ENCODE measurements around the gene GLT1D1. TPM values are rescaled to one million over a fixed set of nuclear protein-coding genes. Genes with fewer than 3 reads are reported as not detected.

GLT1D1 gene
- total and polyA plus RNA-seq, 2 donors (not counting 3 experiments of a cell fraction or from before 2014, with no cell fraction given), result not detected

DNA sequence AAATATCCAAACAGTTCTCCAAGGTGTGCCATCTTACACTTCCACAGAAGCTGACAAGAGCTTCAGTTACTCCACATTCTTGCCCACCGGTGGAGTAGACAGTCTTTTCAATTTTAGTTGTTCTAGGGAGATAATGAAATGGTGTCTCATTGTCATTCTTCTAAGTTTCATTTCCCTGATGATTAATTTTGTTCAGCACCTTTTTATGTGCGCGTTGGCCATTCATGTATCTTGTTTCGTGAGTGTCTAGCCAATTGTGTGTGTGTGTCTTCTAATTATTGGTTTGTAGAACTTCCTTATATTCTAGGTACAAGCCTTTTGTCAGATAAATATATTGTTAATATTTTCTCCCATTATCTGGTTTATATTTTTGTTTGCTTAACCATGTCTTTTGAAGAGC lies 63.1 kb downstream of the GLT1D1 start:
- FAIRE-seq (no peak), DNase-seq (ENCODE audit: low read depth, low spot score) (no peak)
- no peaks in the 10 kb centered on the region for H3K79me2 ChIP-seq (ENCODE audit: control insufficient read depth, insufficient read depth, low read length)
- H3K27me3 ChIP-seq (ENCODE audit: control insufficient read depth in 2 of 2, insufficient read depth in 2 of 2, low read length in 2 of 2), result no peaks in the 10 kb centered on the region
- H3K4me2 ChIP-seq (ENCODE audit: insufficient read depth, low read length), result no peak overlapping the region
- dilution Hi-C loops (cut with MboI; ENCODE audit: extremely low pct_ligation_motif_present, low sequenced_read_pairs) (no loop called here), intact Hi-C loops (cut with micrococcal nuclease) (no loop called here)
- H4K20me1 ChIP-seq (replicated peaks; ENCODE audit: control insufficient read depth, extremely low read depth, insufficient read depth, low read length), result no peaks in the 10 kb centered on the region
- no peak overlapping the region for H3K9ac ChIP-seq (replicated peaks; ENCODE audit: extremely low read depth, insufficient read depth, low read length)
- TF ChIP-seq FOS (IDR thresholded peaks at IDR 0.05; ENCODE audit: borderline replicate concordance, insufficient read depth, low read length), result no peak
- TF ChIP-seq MYC (IDR thresholded peaks at IDR 0.05; ENCODE audit: low read depth, low read length), result no peak
- TF ChIP-seq, protein P1, sequence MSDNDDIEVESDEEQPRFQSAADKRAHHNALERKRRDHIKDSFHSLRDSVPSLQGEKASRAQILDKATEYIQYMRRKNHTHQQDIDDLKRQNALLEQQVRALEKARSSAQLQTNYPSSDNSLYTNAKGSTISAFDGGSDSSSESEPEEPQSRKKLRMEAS (IDR thresholded peaks at IDR 0.05; ENCODE audit: insufficient read depth, insufficient read length), result no peak
- TF ChIP-seq POLR2AphosphoS5 (IDR thresholded peaks at IDR 0.05; ENCODE audit: insufficient read depth, low read depth, low read length), result no peak
- TF ChIP-seq POLR2A (IDR thresholded peaks at IDR 0.05; ENCODE audit: low read depth, low read length), result no peak
- TF ChIP-seq EZH2 (IDR thresholded peaks at IDR 0.05; ENCODE audit: borderline replicate concordance, low read depth, low read length, severe bottlenecking), result no peak
- no peak for TF ChIP-seq GATA2 (IDR thresholded peaks at IDR 0.05; ENCODE audit: insufficient read depth, insufficient read length, low read depth, low read length)
- TF ChIP-seq JUN (IDR thresholded peaks at IDR 0.05; ENCODE audit: borderline replicate concordance, insufficient read depth, insufficient read length, low read depth), result no peak
- CTCF ChIA-PET, result no interaction called here
- H3K9me3 ChIP-seq (replicated peaks; ENCODE audit: control insufficient read depth, insufficient read depth, low read length), result peaks cover 5% of the 10 kb centered on the region
- no peak overlapping the region for H3K4me3 ChIP-seq (replicated peaks in 1 of 3; ENCODE audit: insufficient read depth in 1 of 3, low read depth in 1 of 3, low read length in 3 of 3)
- BruUV-seq (replicated peaks), result no TSS peak
- no peaks in the 10 kb centered on the region for H3K9me1 ChIP-seq (replicated peaks; ENCODE audit: control insufficient read depth, extremely low read depth, insufficient read depth, low read length)
- POLR2A ChIA-PET, result no interaction called here
- H3K4me1 ChIP-seq (ENCODE audit: control insufficient read depth, extremely low read depth, insufficient read depth, low read length), result no peaks in the 10 kb centered on the region
- H2AFZ ChIP-seq (ENCODE audit: low read depth, low read length), result no peak overlapping the region
- no peaks in the 10 kb centered on the region for H3K36me3 ChIP-seq (ENCODE audit: control insufficient read depth in 2 of 2, extremely low read depth in 1 of 2, insufficient read depth in 2 of 2, low read length in 2 of 2)
- H3K27ac ChIP-seq (ENCODE audit: insufficient read depth, low read depth, low read length), result no peak overlapping the region

Measured in endothelial cell of umbilical vein (primary cell).